GM12878 (cell line): ENCODE results near the gene USP36. TPM values are rescaled to one million over a fixed set of nuclear protein-coding genes. Genes with fewer than 3 reads are reported as not detected.

Experiments
- ATAC-seq: fragments of 200-7000 bp; cut with Tn5 transposase; 3 replicates; pipeline ENCODE4 v1.9.1; 2020; ENCODE audit warnings: mild to moderate bottlenecking, moderate library complexity
- BruUV-seq: library from RNA; stranded (reverse); fragments of 400-500 nt; replicated peaks from 2 replicates; lab custom pipeline; 2021; lab: Mats Ljungman, UMichigan
- CTCF ChIA-PET: fragments of 300-600 bp; sonication (Branson Sonifier 250); formaldehyde crosslinking; extraction: SDS; loops from one replicate; lab custom pipeline; 2021; ENCODE audit warnings: inconsistent platforms; lab: Yijun Ruan, JAX
- POLR2A ChIA-PET: fragments of 350-600 bp; formaldehyde crosslinking; extraction: SDS; loops from one replicate; lab custom pipeline; 2021; ENCODE audit warnings: inconsistent platforms; lab: Charles Lee
- RAD21 ChIA-PET: fragments of 300-600 bp; sonication (Branson Sonifier 250); formaldehyde crosslinking; loops from one replicate; lab custom pipeline; 2023; ENCODE audit warnings: antibody characterized with exemption; ENCODE audit not compliant: unreplicated experiment; lab: Charles Lee
- SMC1A ChIA-PET: fragments of 300-600 bp; sonication (Branson Sonifier 250); formaldehyde crosslinking; loops from one replicate; lab custom pipeline; 2023; ENCODE audit not compliant: unreplicated experiment, uncharacterized antibody; lab: Charles Lee
- DNase-seq: peaks from one replicate; pipeline ENCODE4 v3.0.0-alpha.2; 2011; ENCODE audit warnings: low read depth, low spot score
- FAIRE-seq: peaks from 3 replicates; lab custom pipeline; 2011; peaks lifted over from hg19 to GRCh38; lab: Jason Lieb, UNC
- H2AFZ ChIP-seq: 2 replicates; pipeline ENCODE4 v1.6.0; 2011; ENCODE audit warnings: low read depth, low read length, control low read depth; ENCODE audit not compliant: control insufficient read depth
- H3K27ac ChIP-seq: 2 replicates; pipeline ENCODE4 v1.5.1; 2011; ENCODE audit warnings: control low read depth; ENCODE audit not compliant: control insufficient read depth, insufficient read depth
- H3K27me3 ChIP-seq, 2 experiments: replicated peaks in 1 of 2; 2 replicates each; pipeline versions ENCODE4 v1.6.0 to v1.6.1; 2011; ENCODE audit warnings: low read length in 1 of 2; ENCODE audit not compliant: control insufficient read depth in 2 of 2, insufficient read depth in 2 of 2
- H3K36me3 ChIP-seq, 2 experiments: 2 replicates each; pipeline ENCODE4 v1.5.1; 2011; ENCODE audit warnings: low read length in 1 of 2; ENCODE audit not compliant: control insufficient read depth in 2 of 2, insufficient read depth in 2 of 2
- H3K4me1 ChIP-seq: 2 replicates; pipeline ENCODE4 v1.6.1; 2011; ENCODE audit warnings: mild to moderate bottlenecking, low read length, moderate library complexity, mixed read lengths; ENCODE audit not compliant: control insufficient read depth, insufficient read depth
- H3K4me2 ChIP-seq: 2 replicates; pipeline ENCODE4 v1.6.0; 2011; ENCODE audit warnings: control low read depth; ENCODE audit not compliant: control insufficient read depth, insufficient read depth
- H3K4me3 ChIP-seq: fragments of 200-600 bp; sonication (generic); 2 replicates; pipeline ENCODE4 v1.5.1; 2016
- H3K79me2 ChIP-seq: 2 replicates; pipeline ENCODE4 v1.6.0; 2011; ENCODE audit warnings: low read length; ENCODE audit not compliant: control insufficient read depth, insufficient read depth
- H3K9ac ChIP-seq: 2 replicates; pipeline ENCODE4 v1.8.0; 2011; ENCODE audit warnings: low read length, control low read depth, mixed read lengths; ENCODE audit not compliant: control insufficient read depth, insufficient read depth
- H3K9me3 ChIP-seq: replicated peaks from 3 replicates; pipeline ENCODE4 v1.5.1; 2011; ENCODE audit warnings: mild to moderate bottlenecking, low read length; ENCODE audit not compliant: control insufficient read depth, insufficient read depth
- H4K20me1 ChIP-seq: 2 replicates; pipeline ENCODE4 v1.6.0; 2011; ENCODE audit not compliant: control insufficient read depth, insufficient read depth
- CBX5 ChIP-seq: sonication (generic); IDR thresholded peaks from 2 replicates; pipeline ENCODE4 v1.6.1; 2016; ENCODE audit warnings: low read depth, moderate library complexity, mild to moderate bottlenecking, inconsistent platforms
- POLR2AphosphoS5 ChIP-seq: IDR thresholded peaks from 2 replicates; pipeline ENCODE4 v1.6.1; 2011; ENCODE audit warnings: mild to moderate bottlenecking, low read length, inconsistent platforms
- RAD51 ChIP-seq: fragments of 450-650 bp; IDR thresholded peaks from 2 replicates; pipeline ENCODE4 v1.6.1; 2016; ENCODE audit warnings: moderate library complexity, mild to moderate bottlenecking, inconsistent platforms
- WGBS: methylation state at CpG from one replicate; pipeline ENCODE4 v1.1.6; 2016; ENCODE audit warnings: low lambda C conversion rate; ENCODE audit not compliant: insufficient replicate concordance, insufficient coverage; ENCODE audit errors: missing lambda C conversion rate; 5-methylcytosine and 5-hydroxymethylcytosine counted together
- in situ Hi-C: fragments of 300-500 bp; cut with MboI; formaldehyde crosslinking; loops from 9 replicates; pipeline ENCODE4 v1.14.3; 2018; ENCODE audit warnings: mixed read lengths
- intact Hi-C: fragments of 100-400 bp; cut with micrococcal nuclease; formaldehyde crosslinking; loops from one replicate; pipeline ENCODE4 v1.14.2; 2022; ENCODE audit not compliant: unreplicated experiment
- polyA plus RNA-seq, 11 experiments: library from polyadenylated mRNA; depleted of rRNA in 4 of 11; unstranded in 6 of 11; stranded (reverse) in 5 of 11; fragments of >200 nt; fragmentation: Nextera tagmentation in 4 of 11; fragmentation: Illumina TruSeq in 1 of 11; extraction: Ambion mirVana in 4 of 11; extraction: Trizol in 1 of 11; gene quantifications; 1 replicate in 1 of 11; 2 replicates in 10 of 11; pipeline versions ENCODE4 v1.2.1 to v1.2.3, GENCODE V29; 2011 to 2016; ENCODE audit warnings: inconsistent platforms in 2 of 11, missing spikeins in 2 of 11, low read depth in 1 of 11
- total RNA-seq, 4 experiments: library from RNA; depleted of rRNA in 3 of 4; stranded (reverse); fragments of >200 nt in 3 of 4; fragmentation: Illumina TruSeq in 1 of 4; extraction: Trizol in 1 of 4; gene quantifications; 2 replicates each; pipeline versions ENCODE4 v1.2.1 to v1.2.3, GENCODE V29; 2013 to 2021
- TF ChIP-seq, protein P1 (sequence below): fragments of 450-650 bp; IDR thresholded peaks from 2 replicates; pipeline ENCODE4 v1.6.1; 2017; ENCODE audit warnings: mild to moderate bottlenecking, moderate library complexity

USP36 gene
- total and polyA plus RNA-seq, 10 of the 15 experiments (the other 5 are each of a cell fraction or from before 2014, with no cell fraction given), result 7.2 to 65.7 (median 33.6) TPM

DNA sequence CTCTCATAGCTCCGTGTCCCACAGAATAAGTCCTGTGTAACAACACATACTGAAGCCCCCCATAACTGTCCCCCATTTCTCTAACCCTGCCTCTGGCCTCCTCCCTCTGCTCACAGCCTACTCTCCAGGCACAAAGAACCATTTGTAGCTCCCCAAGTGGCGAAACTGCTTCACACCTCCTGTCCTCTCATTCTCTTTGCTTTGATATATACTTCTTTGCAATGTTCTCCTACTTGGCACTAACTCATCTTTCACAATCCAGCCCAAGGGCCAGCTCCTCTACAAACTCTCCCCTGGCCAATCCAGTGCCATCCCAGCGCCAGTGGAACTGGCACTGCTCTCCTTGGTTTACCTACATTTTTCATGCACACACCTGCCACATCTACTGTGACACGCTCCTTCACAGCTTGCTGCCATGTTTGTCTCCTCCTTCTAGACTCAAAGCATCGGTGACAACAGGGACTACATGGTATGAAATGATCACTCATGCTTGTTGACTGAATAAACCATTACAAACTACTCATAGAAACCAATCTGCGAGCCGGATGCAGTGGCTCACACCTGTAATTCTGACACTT is 71.3 kb downstream of the USP36 start (continued):
- TF ChIP-seq, protein P1, sequence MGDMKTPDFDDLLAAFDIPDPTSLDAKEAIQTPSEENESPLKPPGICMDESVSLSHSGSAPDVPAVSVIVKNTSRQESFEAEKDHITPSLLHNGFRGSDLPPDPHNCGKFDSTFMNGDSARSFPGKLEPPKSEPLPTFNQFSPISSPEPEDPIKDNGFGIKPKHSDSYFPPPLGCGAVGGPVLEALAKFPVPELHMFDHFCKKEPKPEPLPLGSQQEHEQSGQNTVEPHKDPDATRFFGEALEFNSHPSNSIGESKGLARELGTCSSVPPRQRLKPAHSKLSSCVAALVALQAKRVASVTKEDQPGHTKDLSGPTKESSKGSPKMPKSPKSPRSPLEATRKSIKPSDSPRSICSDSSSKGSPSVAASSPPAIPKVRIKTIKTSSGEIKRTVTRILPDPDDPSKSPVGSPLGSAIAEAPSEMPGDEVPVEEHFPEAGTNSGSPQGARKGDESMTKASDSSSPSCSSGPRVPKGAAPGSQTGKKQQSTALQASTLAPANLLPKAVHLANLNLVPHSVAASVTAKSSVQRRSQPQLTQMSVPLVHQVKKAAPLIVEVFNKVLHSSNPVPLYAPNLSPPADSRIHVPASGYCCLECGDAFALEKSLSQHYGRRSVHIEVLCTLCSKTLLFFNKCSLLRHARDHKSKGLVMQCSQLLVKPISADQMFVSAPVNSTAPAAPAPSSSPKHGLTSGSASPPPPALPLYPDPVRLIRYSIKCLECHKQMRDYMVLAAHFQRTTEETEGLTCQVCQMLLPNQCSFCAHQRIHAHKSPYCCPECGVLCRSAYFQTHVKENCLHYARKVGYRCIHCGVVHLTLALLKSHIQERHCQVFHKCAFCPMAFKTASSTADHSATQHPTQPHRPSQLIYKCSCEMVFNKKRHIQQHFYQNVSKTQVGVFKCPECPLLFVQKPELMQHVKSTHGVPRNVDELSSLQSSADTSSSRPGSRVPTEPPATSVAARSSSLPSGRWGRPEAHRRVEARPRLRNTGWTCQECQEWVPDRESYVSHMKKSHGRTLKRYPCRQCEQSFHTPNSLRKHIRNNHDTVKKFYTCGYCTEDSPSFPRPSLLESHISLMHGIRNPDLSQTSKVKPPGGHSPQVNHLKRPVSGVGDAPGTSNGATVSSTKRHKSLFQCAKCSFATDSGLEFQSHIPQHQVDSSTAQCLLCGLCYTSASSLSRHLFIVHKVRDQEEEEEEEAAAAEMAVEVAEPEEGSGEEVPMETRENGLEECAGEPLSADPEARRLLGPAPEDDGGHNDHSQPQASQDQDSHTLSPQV, result no peak
- no peak for TF ChIP-seq CBX5

DNA sequence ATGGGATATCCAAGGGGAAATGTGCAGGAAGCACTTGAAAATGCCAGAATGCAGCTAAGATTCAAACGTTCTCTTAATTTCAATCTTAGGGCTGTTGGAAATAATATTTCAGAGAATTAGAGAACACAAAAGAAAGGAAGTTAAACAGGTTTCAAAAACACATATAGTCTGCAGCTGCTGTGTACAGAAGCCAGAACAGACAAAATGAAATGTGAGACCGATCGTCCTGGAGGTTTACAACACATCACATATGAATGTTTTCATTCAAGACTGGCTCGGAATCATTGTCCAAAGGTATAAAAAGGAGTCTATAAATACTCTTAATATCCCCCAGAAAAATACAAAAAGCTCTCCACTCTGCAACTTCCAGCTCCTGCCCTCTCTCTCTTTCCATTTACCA is 72.8 kb downstream of the USP36 start:
- POLR2A ChIA-PET, result interaction anchor here (1.5 to 12.8 kb wide), 7 partner anchors 7 to 30 kb away, joined by 3 to 131 read pairs (median 6); no protein-coding TSS in a partner anchor
- H3K36me3 ChIP-seq, result peaks cover 0 to 8% of the 10 kb centered on the region in 2 experiments; a peak in 2 of 4 replicates
- H3K27me3 ChIP-seq, result no peaks in the 10 kb centered on the region
- peak overlapping the region; percentile 53 for H3K27ac ChIP-seq
- RAD21 ChIA-PET, result interaction anchor here (1.0 to 4.8 kb wide), 10 partner anchors 8 to 79 kb away, joined by 3 to 32 read pairs (median 4); partner anchors contain the start of gene CYTH1
- CTCF ChIA-PET, result interaction anchor here (0.6 to 7.0 kb wide), 11 partner anchors 8 to 72 kb away, joined by 3 to 76 read pairs (median 7); no protein-coding TSS in a partner anchor
- peaks cover 98% of the 10 kb centered on the region for H3K79me2 ChIP-seq
- in situ Hi-C loops, result no loop called here
- peaks cover 55% of the 10 kb centered on the region for H3K4me1 ChIP-seq
- intact Hi-C loops, result no loop called here
- ATAC-seq (no peak), FAIRE-seq (no peak), DNase-seq (no peak)
- no peaks in the 10 kb centered on the region for H3K9me3 ChIP-seq
- TF ChIP-seq POLR2AphosphoS5, result peak; percentile 11; the same call in 1 of the 2 replicates
- TF ChIP-seq RAD51, result no peak
- H3K4me2 ChIP-seq, result peak overlapping the region; percentile 80
- H2AFZ ChIP-seq, result no peak overlapping the region
- WGBS, result 47% methylated on average over 4 of the region's 4 CpGs
- peak overlapping the region; percentile 33 for H3K9ac ChIP-seq
- SMC1A ChIA-PET, result interaction anchor here (0.6 to 6.4 kb wide), 13 partner anchors 9 to 58 kb away, joined by 3 to 52 read pairs (median 6); no protein-coding TSS in a partner anchor
- H4K20me1 ChIP-seq, result no peaks in the 10 kb centered on the region; the same call in 1 of the 2 replicates
- peak overlapping the region; percentile 27; the same call in 1 of the 2 replicates for H3K4me3 ChIP-seq
- no TSS peak for BruUV-seq
